ENCODE results near the gene SFXN1. TPM values are rescaled to one million over a fixed set of nuclear protein-coding genes. Genes with fewer than 3 reads are reported as not detected.
"Not testable (repeated sequence)": the region's sequence is repeated elsewhere in the genome, so short reads cannot be mapped to it uniquely, and the experiment has no call there.

SFXN1 gene
- total and polyA plus RNA-seq, 2 donors, result 22.3 to 48.5 TPM

- Histone ChIP-seq H3K9me3 (ENCODE audit: control insufficient read depth in 2 of 2, insufficient read depth in 1 of 2, low read length in 1 of 2) (no peaks in the 10 kb centered on the region), H3K27ac (ENCODE audit: low read depth in 1 of 2, low read length in 1 of 2) (no peak overlapping the region), H3K27me3 (ENCODE audit: control insufficient read depth in 2 of 2, insufficient read depth in 1 of 2, low read length in 1 of 2) (no peaks in the 10 kb centered on the region), H3K36me3 (ENCODE audit: control insufficient read depth in 2 of 2, insufficient read depth in 2 of 2, low read length in 1 of 2) (peaks cover 31 to 64% of the 10 kb centered on the region in 2 donors), H3K4me3 (ENCODE audit: low read length in 2 of 2) (no peak overlapping the region), H3K4me1 (ENCODE audit: control insufficient read depth in 2 of 2, insufficient read depth in 2 of 2, low read length in 2 of 2) (no peaks in the 10 kb centered on the region)
- whole genome bisulfite sequencing, result 95% methylated on average over 17 of the region's 17 CpGs
- DNase-seq (ENCODE audit: low read depth in 6 of 9, low spot score in 9 of 9), result no peak
These were observed 16.2 kb downstream of the SFXN1 start for GRCh38 chr5:175494264-175495183.

- no peak for DNase-seq (ENCODE audit: low read depth in 6 of 9, low spot score in 9 of 9)
- Histone ChIP-seq H3K4me3 (ENCODE audit: low read length in 2 of 2) (no peak overlapping the region), H3K4me1 (ENCODE audit: control insufficient read depth in 2 of 2, insufficient read depth in 2 of 2, low read length in 2 of 2) (no peaks in the 10 kb centered on the region), H3K36me3 (ENCODE audit: control insufficient read depth in 2 of 2, insufficient read depth in 2 of 2, low read length in 1 of 2) (peaks cover 5 to 21% of the 10 kb centered on the region in 2 donors), H3K27ac (ENCODE audit: low read depth in 1 of 2, low read length in 1 of 2) (no peak overlapping the region), H3K27me3 (ENCODE audit: control insufficient read depth in 2 of 2, insufficient read depth in 1 of 2, low read length in 1 of 2) (no peaks in the 10 kb centered on the region), H3K9me3 (ENCODE audit: control insufficient read depth in 2 of 2, insufficient read depth in 1 of 2, low read length in 1 of 2) (no peaks in the 10 kb centered on the region)
- 98% methylated on average over 7 of the region's 7 CpGs for WGBS
These were observed 23.4 kb downstream of the SFXN1 start for GRCh38 chr5:175501759-175502158.

- peaks cover 30 to 38% of the 10 kb centered on the region in 2 donors for H3K36me3 ChIP-seq (ENCODE audit: control insufficient read depth in 2 of 2, insufficient read depth in 2 of 2, low read length in 1 of 2)
- 88% methylated on average over 4 of the region's 4 CpGs for WGBS
- H3K9me3 ChIP-seq (ENCODE audit: control insufficient read depth in 2 of 2, insufficient read depth in 1 of 2, low read length in 1 of 2); H3K4me3 ChIP-seq (ENCODE audit: low read length in 2 of 2); H3K27ac ChIP-seq (ENCODE audit: low read depth in 1 of 2, low read length in 1 of 2); H3K4me1 ChIP-seq (ENCODE audit: control insufficient read depth in 2 of 2, insufficient read depth in 2 of 2, low read length in 2 of 2); H3K27me3 ChIP-seq (ENCODE audit: control insufficient read depth in 2 of 2, insufficient read depth in 1 of 2, low read length in 1 of 2); DNase-seq (ENCODE audit: low read depth in 6 of 9, low spot score in 9 of 9): not testable (repeated sequence)
These were observed 29.3 kb downstream of the SFXN1 start for GRCh38 chr5:175507671-175508070.

GRCh38 chr5:175508896-175509295, 30.5 kb downstream of the SFXN1 start:
- DNase-seq (ENCODE audit: low read depth in 6 of 9, low spot score in 9 of 9), result no peak
- Histone ChIP-seq H3K36me3 (ENCODE audit: control insufficient read depth in 2 of 2, insufficient read depth in 2 of 2, low read length in 1 of 2) (peaks cover 40 to 47% of the 10 kb centered on the region in 2 donors), H3K4me3 (ENCODE audit: low read length in 2 of 2) (no peak overlapping the region), H3K27ac (ENCODE audit: low read depth in 1 of 2, low read length in 1 of 2) (no peak overlapping the region), H3K9me3 (ENCODE audit: control insufficient read depth in 2 of 2, insufficient read depth in 1 of 2, low read length in 1 of 2) (no peaks in the 10 kb centered on the region), H3K4me1 (ENCODE audit: control insufficient read depth in 2 of 2, insufficient read depth in 2 of 2, low read length in 2 of 2) (no peaks in the 10 kb centered on the region), H3K27me3 (ENCODE audit: control insufficient read depth in 2 of 2, insufficient read depth in 1 of 2, low read length in 1 of 2) (no peaks in the 10 kb centered on the region)
- 95% methylated on average over 2 of the region's 2 CpGs for WGBS

- Histone ChIP-seq H3K27ac (ENCODE audit: low read depth in 1 of 2, low read length in 1 of 2) (no peak overlapping the region), H3K36me3 (ENCODE audit: control insufficient read depth in 2 of 2, insufficient read depth in 2 of 2, low read length in 1 of 2) (peaks cover 76 to 84% of the 10 kb centered on the region in 2 donors), H3K9me3 (ENCODE audit: control insufficient read depth in 2 of 2, insufficient read depth in 1 of 2, low read length in 1 of 2) (no peaks in the 10 kb centered on the region), H3K27me3 (ENCODE audit: control insufficient read depth in 2 of 2, insufficient read depth in 1 of 2, low read length in 1 of 2) (no peaks in the 10 kb centered on the region), H3K4me3 (ENCODE audit: low read length in 2 of 2) (no peak overlapping the region), H3K4me1 (ENCODE audit: control insufficient read depth in 2 of 2, insufficient read depth in 2 of 2, low read length in 2 of 2) (no peaks in the 10 kb centered on the region)
- 98% methylated on average over 13 of the region's 13 CpGs for WGBS
- DNase-seq (ENCODE audit: low read depth in 6 of 9, low spot score in 9 of 9), result no peak
These were observed 34.9 kb downstream of the SFXN1 start for GRCh38 chr5:175513297-175513696.

- Histone ChIP-seq H3K27me3 (ENCODE audit: control insufficient read depth in 2 of 2, insufficient read depth in 1 of 2, low read length in 1 of 2) (no peaks in the 10 kb centered on the region), H3K4me1 (ENCODE audit: control insufficient read depth in 2 of 2, insufficient read depth in 2 of 2, low read length in 2 of 2) (no peaks in the 10 kb centered on the region), H3K4me3 (ENCODE audit: low read length in 2 of 2) (no peak overlapping the region), H3K36me3 (ENCODE audit: control insufficient read depth in 2 of 2, insufficient read depth in 2 of 2, low read length in 1 of 2) (peaks cover 79 to 87% of the 10 kb centered on the region in 2 donors), H3K27ac (ENCODE audit: low read depth in 1 of 2, low read length in 1 of 2) (no peak overlapping the region), H3K9me3 (ENCODE audit: control insufficient read depth in 2 of 2, insufficient read depth in 1 of 2, low read length in 1 of 2) (no peaks in the 10 kb centered on the region)
- DNase-seq (ENCODE audit: low read depth in 6 of 9, low spot score in 9 of 9), result no peak
- WGBS, result 93% methylated on average over 7 of the region's 7 CpGs
These were observed 35.4 kb downstream of the SFXN1 start for GRCh38 chr5:175513726-175514125.

GRCh38 chr5:175516933-175517823, 38.8 kb downstream of the SFXN1 start:
- H3K9me3 ChIP-seq (ENCODE audit: control insufficient read depth in 2 of 2, insufficient read depth in 1 of 2, low read length in 1 of 2), result no peaks in the 10 kb centered on the region
- no peak overlapping the region for H3K27ac ChIP-seq (ENCODE audit: low read depth in 1 of 2, low read length in 1 of 2)
- no peaks in the 10 kb centered on the region for H3K27me3 ChIP-seq (ENCODE audit: control insufficient read depth in 2 of 2, insufficient read depth in 1 of 2, low read length in 1 of 2)
- no peak overlapping the region for H3K4me3 ChIP-seq (ENCODE audit: low read length in 2 of 2)
- peaks cover 65 to 78% of the 10 kb centered on the region in 2 donors for H3K36me3 ChIP-seq (ENCODE audit: control insufficient read depth in 2 of 2, insufficient read depth in 2 of 2, low read length in 1 of 2)
- DNase-seq (ENCODE audit: low read depth in 6 of 9, low spot score in 9 of 9), result no peak
- H3K4me1 ChIP-seq (ENCODE audit: control insufficient read depth in 2 of 2, insufficient read depth in 2 of 2, low read length in 2 of 2), result peaks cover 4 to 11% of the 10 kb centered on the region in 2 donors
- 96% methylated on average over 10 of the region's 10 CpGs for WGBS

GRCh38 chr5:175517824-175518450, 39.6 kb downstream of the SFXN1 start:
- Histone ChIP-seq H3K9me3 (ENCODE audit: control insufficient read depth in 2 of 2, insufficient read depth in 1 of 2, low read length in 1 of 2) (no peaks in the 10 kb centered on the region), H3K36me3 (ENCODE audit: control insufficient read depth in 2 of 2, insufficient read depth in 2 of 2, low read length in 1 of 2) (peaks cover 70 to 78% of the 10 kb centered on the region in 2 donors), H3K27ac (ENCODE audit: low read depth in 1 of 2, low read length in 1 of 2) (no peak overlapping the region), H3K4me1 (ENCODE audit: control insufficient read depth in 2 of 2, insufficient read depth in 2 of 2, low read length in 2 of 2) (peaks cover 4 to 11% of the 10 kb centered on the region in 2 donors), H3K27me3 (ENCODE audit: control insufficient read depth in 2 of 2, insufficient read depth in 1 of 2, low read length in 1 of 2) (no peaks in the 10 kb centered on the region), H3K4me3 (ENCODE audit: low read length in 2 of 2) (no peak overlapping the region)
- WGBS, result 92% methylated on average over 7 of the region's 7 CpGs
- no peak for DNase-seq (ENCODE audit: low read depth in 6 of 9, low spot score in 9 of 9)
